Fibroblast of skin of right quadriceps (primary cell): ENCODE results near the gene EBNA1BP2.
A peak's percentile ranks its signal among the peaks of the same experiment; 100 is the strongest.
"Not testable (repeated sequence)": the region's sequence is repeated elsewhere in the genome, so short reads cannot be mapped to it uniquely, and the experiment has no call there.

Experiments
- DNase-seq: peaks from one replicate; pipeline ENCODE4 v3.0.0-alpha.2; 2013

EBNA1BP2 gene

DNA sequence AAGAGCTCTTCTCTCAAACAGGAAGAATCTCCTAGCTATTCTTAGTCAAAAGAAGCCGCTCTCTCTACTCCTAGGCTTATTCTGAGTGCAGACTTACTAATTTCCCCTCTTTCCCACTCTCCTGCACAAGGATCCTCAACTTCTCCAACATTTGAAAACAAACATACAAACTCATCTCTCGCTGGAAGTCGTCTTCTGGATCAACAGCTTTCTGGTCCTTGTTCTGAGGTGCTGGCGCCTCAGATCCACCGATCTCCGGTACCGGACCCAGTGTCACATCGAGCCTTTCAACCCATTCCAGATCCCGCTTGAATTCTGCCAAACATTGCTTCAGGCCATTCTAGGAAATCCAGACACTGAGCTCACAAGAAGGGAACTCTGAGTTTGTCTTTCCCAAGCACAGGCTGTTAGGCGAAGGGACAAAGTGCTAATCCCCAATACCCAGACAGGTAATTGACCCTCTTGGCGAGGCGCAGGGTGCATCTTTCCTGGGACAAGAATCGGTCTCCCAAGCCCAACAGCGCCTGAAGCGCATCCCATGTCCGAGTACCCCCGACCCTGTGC lies 696 bp downstream of the EBNA1BP2 start:
- no peak for DNase-seq

DNA sequence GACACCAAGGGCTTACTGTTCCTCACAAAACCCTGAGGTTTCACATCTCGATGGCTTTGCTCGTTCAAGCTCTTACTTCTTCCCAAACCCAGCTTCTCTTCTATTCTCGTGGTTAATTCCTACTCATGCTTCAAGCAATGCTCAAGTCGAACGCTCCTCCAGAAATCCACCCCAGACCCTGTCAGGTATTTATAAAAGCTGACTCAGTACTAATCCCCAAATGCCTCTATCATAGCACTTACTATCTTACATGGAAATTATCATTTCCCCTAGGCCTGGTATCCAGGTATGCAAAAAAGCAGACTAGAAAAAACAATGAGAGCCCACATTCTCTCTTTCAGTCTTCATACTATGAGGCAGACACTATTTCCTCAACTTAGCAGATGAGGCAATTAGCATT lies 6.3 kb downstream of the EBNA1BP2 start:
- no peak for DNase-seq

DNA sequence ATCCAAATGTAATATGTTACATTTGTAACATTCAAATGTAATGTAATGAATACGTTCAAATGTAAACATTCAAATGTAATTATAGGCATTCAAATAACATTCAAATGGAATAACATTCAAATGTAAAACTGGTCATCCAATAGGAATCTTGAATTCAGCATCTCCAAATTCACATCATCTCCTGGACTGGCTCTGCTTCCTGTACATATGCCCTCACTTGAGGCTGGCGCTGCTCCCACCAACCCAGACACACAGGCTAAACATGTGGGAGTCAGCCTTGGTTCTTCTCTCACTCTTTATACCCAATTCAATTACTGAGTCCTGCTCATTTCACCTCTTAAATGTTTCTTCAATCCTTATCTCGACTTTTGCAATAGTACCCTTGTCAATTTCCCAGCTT lies 6.9 kb downstream of the EBNA1BP2 start:
- no peak for DNase-seq

DNA sequence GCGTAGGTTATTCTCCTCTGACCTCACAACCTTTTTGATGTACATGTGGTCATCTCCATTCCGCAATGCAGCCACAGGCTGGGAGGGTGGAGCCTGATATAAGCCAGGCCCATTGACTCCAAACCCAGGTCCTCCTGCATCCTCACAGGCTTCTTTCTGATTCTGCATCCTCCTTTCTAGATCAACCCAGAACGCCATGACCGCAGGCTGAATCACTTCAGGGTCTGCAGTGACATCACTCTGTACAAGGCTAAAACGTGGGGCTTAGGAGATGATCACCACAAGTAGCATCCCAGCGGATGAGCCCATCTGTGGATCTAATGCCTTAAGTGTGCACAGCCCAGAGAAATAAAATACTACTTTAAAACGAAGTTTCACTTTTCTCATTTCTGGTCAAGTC lies 16.1 kb downstream of the EBNA1BP2 start:
- no peak for DNase-seq

DNA sequence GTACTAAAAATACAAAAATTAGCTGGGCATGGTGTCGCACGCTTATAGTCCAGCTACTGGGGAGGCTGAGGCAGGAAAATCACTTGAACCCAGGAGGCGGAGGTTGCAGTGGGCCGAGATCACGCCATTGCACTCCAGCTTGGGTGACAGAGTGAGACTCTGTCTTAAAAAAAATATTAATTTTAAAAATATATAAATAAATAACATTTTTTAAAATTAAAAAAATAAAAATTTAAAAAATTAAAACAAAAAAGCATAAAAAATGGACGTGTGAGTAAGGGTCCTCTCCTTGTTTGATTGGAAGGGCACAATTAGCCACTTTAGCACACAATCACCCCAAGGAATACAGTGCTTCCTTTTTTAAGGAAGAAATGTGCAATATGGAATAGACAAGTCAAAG lies 18.6 kb downstream of the EBNA1BP2 start:
- DNase-seq: no peak

DNA sequence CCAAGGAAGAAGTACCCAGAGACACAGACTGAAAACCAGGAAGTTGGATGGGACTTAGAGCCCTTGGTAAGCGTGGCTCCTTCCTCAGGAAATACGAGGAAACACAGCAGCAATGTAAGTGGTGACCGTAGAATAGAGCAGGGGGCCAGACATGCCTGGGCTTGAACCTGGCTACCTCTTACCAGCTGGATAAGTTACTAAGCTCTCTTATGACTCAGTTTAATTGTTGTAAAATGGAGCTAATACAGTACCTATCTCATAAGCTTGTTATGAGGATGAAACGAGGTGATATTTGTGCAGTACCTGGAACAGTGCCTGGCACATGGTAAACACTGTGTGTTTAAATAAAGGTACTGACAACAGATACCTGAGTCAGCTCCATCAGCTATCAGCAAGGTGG lies 19.2 kb downstream of the EBNA1BP2 start:
- DNase-seq: no peak

DNA sequence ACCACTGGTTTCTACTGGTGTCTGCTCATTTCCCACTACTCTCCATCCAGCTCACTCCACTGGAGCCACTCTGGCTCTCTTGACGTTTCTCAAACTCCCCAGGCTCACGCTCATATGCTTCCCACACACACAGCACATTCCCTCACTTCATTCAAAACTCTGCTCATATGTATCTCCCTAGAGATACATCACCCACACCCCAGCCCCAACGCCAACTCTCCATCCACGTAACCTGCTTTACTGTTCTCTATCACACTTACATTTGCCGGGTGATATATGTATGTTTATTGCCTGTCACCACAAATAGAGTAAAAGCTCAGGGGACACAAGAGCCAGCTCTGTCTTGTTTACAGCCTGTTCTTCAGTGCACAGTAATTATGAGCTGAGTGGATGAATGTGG lies 22.2 kb downstream of the EBNA1BP2 start:
- DNase-seq: no peak

DNA sequence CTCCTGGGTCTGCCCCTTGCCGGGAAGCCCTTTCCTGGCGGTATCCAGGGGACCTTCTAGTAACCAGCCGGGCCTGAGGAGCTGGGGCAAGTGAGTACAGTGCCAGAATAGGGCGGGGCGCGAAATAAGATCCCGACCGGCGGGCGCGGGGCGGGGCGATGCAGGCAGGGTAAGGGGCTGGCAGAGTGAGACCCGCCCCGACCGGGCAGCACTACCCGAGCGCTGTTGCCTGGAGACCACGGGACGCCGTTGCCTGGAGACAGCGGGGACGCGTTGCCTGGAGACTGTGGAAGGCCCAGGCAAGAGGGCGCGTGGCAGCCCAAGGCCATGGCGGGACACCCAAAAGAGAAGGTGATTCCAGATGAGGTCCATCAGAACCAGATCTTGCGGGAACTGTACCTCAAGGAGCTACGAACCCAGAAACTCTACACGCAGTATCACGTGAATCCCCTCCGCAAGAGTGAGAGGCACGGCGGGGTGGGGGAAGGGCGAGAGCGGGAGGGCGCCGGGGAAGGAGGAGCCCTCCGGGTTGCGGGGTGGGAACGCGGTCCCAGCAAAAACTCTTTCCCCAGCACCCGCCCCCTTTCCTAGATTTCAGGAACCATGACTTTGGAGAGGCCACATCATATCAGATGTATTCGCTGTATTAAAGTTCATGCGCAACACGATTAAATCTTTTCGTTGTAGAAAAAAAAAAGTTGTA lies 24.3 kb downstream of the EBNA1BP2 start:
- peak; percentile 51 for DNase-seq

DNA sequence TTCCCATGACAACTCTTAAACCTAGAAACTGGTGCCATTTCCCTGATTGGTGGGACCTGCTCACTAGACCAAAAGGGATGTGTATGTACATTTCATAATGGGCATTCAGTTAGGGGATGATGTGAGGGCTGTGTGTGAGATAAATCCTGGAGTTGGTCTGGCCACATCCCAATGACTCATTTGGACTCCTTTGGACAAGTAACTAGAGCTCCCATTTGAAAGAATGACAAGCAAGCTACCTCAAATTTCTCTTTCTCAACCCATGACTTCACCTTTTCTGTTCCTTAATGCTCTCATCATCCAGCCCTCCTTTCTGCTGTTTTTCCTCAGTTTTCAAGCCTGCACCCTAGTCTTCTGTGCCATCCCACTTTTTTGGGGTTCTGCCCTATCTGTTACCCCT lies 27.9 kb downstream of the EBNA1BP2 start:
- DNase-seq: peak; percentile 53

DNA sequence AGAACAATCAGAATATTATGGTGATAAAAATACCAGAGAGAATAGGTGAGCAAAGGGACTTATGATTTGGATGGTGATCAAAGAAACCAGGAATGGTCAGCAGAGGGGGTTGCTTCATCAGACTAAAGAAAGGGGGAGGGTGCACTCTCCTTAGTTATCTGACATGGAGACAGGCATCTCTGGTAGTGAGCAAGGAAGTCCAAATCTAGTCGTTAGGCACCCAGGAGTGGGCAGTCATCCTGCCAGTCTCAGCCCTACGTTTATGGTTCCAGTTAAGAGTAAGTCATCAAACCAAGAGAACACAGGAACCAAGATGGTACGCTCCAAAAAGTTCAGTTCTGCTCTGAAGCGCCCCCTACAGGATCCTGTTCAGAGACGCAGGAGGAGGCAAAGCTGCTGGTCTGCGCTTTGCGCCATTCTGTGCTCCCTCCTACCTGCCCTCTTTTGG lies 28.6 kb downstream of the EBNA1BP2 start:
- DNase-seq: no peak

DNA sequence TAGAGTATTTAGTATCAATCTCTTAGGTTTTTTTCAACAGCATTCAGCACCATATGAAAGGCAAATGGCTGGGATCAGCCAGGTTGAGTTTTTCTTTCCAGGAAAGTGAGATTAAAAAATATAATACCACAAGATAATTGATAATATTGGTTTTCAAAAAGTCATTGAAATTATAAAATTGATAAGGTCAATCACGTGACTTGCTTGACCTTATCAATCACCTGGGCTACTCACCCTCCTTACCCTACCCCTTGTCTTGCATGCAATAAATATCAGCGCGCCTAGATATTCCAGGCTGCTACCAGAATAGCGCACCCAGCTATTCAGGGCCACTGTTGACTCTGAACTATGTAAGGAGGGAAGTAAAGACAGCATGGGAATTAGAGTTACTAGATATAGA lies 31.5 kb downstream of the EBNA1BP2 start:
- no peak for DNase-seq

DNA sequence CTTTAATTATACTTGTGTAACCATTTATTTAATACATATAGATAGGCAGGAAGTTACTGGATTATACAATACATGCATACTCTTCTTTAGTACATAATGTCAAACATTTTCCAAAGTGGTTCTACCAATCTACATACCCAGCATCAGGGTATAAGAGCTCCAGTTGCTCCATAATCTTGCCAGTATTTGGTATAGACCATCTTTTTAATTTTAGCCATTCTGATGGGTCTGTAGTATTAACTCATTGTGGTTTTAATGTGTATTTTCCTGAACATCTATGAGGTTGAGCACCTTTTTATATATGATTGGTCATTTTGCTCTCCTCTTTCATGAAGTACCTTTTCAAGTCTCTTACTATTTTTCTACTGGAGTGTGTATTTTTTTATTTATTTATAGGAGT lies 32.1 kb downstream of the EBNA1BP2 start:
- DNase-seq: no peak

DNA sequence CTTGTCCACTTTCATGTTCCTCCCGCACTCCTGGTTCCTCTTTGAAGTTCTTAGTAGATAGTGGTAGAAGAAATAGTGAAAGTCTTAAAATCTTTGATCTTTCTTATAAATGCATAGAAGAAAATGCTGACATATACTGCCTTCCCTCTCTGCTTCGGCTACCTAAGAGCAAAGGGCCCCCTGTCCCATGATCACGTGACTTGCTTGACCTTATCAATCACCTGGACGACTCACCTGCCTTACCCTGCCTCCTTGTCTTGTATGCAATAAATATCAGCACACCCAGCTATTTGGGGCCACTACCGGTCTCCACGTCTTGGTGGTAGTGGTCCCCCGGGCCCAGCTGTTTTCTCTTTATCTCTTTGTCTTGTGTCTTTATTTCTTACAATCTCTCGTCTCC lies 32.8 kb downstream of the EBNA1BP2 start:
- not testable (repeated sequence) for DNase-seq

DNA sequence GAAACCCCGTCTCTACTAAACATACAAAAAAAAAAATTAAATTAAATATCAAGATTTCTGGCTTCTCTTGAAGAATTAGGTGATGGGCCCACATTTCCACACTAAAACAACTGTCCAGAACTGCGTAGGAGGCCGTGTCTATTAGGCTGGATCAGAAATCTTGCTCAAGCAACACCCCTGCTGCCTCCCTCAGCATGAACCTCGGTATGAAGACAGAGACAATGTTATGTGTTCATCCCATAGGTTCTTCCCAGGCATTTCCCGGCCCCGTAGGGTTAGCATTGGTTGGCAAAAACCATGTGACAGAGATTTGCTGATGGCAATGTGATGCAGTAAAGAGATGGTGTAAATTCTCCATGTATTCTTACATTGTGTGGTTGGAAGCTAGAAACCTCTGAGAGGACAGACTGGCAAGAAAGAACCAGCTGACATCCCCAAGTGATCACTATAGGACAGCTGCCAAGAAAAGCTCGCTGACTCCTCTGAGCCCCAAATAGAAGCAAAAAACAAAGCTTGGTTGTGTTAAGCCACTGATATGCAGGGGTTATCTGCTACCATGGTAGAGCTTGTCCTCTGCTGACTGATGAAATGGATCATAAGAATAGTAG lies 34.5 kb downstream of the EBNA1BP2 start:
- DNase-seq: no peak

DNA sequence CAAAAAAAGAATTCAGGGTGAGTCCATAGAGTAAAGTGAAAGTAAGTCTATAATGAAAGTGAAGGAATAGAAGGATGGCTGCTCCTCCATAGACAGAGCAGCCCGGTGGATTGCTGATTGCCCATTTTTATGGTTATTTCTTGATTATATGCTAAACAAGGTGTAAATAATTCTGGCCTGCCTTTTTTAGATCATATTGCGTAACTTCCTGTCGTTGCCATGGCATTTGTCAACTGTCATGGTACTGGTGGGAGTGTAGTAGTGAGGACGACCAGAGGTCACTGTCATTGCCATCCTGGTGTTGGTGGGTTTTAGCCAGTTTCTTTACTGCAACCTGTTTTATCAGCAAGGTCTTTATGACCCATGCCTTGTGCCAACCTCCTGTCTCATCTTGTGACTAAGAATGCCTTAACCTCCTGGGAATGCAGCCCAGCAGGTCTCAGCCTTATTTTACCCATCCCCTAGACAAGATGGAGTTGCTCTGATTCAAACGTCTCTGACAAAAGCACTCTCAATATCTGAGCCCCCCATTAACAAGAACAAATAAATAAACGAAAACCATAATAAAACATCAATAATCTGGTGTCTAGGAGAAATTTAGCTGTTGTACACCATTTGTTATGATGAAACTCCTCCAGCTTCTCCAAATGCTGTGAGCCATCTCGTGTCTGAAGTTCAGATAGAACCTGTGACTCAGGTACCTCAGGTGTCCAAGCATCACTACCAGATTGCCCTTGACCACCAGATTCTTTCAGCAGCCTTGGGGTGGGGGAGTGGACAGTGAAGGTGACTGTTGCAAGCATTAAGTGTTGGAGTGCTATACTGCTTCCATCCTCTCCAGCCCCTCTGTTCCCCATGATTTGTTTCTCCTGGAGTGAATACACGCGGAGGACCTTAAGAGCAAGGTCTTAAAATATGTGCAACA lies 36.0 kb downstream of the EBNA1BP2 start:
- DNase-seq: no peak

DNA sequence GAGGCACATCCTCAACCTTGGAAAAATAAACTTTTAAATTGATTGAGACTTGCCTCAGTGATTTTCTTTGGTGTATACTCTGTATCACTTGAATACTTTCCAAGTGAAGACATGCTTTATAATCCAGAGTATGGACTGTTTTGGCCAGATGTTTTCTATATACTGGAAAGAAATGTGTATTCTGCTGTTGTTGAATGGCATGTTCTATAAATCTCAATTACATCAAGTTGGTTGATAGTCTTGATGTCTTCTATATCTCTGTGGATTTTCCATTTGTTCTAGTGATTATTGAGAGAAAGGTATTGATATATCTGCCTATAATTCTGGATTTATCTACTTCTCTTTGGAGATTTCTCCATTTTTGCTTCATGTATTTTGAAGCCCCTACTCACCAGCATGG lies 37.5 kb downstream of the EBNA1BP2 start:
- DNase-seq: no peak

DNA sequence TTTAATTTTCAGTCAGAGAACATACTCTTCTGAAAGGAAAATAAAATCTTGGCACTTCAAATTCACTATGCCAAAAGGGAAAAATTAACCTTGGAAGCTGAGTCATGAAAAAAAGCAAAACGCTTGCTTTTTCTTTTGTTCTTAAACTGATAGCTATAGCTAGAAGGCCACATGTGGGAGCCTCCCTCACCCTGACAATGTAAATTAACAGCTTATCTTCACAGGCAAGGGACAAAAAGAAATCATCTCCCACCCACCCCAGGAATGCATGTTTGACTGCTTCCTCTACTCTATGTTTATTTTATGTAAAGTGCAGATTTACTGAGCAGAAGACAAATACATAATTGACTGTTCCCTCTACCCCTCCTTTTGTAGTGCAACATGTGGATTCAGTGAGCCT lies 38.0 kb downstream of the EBNA1BP2 start:
- DNase-seq: no peak

DNA sequence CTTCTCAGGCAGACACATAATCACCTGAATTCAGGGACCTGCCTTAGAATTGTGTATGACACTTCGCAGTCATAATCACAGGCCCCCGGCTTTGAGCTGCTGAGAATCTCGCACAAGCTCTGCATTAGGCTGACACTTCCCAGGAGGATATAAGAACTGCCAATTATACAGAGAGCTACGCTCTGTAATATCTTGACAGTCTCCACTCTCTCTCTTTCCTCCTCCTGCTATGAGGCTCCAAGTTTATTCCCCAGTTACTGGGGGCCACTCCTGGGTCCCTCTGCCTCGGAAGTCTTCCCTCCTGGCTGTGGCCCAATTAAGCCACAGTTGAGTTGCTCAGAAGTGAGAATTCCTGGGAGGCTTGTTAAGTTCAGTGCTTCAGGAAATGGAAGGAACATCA lies 42.7 kb downstream of the EBNA1BP2 start:
- no peak for DNase-seq

DNA sequence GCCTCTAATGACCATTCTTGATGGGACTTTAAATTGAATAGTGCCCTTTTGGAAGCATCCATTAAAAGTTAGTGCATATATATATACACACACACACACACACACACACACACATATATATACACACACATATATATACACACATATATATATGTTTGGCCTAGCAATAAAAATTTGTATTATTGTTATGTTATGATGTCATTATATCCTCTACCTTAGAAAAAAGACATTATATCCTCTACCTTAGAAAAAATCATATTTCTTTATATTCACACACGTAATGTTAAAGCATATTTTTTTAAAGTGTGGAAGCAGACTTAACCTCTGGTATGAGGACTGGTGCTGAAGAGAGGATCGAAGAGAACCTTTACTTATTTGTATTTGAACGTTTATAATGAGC lies 43.3 kb downstream of the EBNA1BP2 start:
- DNase-seq: no peak

DNA sequence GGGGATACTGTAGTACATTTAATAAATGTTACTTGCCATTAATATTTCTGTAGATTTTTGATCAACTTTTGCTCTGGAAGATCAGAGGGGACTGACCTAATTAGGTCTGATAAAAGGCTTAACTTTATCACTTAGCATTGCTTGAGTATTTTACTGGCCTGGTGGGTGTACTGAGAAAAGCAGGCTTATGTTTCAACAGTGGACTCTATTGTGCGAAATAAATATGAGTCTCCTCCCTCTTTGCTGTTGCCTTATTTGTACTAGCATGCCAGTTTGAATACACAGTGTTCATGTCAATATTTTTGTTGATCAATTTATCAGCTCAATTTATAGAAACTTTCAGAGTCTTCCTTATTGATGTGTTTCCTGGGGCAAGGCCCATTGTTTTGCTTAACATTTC lies 49.1 kb downstream of the EBNA1BP2 start:
- DNase-seq: no peak

DNA sequence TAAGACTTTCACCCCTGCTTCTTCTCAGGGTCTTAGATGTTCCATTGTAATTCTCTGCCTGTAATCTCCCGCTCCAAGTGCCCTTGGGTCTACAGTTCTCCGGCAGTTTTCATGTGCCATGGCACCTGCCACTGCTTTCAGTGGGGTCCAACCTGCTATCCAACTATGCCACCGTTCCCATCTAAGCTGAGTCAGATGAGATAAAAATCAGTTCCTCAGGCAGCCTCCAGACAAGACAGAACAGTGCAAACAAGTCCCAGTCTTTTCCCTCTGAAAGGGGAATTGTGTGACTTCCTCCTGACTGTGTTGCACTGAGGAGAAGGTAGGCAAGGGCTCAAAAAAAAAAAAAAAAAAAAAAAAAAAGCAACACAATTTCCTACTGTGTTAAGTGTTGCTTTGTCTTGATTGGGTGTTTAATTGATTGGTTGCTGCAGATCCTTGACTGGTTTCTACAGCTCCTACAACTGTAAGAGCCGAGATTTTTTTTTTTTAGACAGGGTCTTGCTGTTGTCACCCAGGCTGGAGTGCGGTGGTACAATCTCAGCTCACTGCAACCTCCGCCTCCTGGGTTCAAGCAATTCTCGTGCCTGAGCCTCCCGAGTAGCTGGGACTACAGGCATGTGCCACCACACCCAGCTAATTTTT lies 50.7 kb downstream of the EBNA1BP2 start:
- no peak for DNase-seq

DNA sequence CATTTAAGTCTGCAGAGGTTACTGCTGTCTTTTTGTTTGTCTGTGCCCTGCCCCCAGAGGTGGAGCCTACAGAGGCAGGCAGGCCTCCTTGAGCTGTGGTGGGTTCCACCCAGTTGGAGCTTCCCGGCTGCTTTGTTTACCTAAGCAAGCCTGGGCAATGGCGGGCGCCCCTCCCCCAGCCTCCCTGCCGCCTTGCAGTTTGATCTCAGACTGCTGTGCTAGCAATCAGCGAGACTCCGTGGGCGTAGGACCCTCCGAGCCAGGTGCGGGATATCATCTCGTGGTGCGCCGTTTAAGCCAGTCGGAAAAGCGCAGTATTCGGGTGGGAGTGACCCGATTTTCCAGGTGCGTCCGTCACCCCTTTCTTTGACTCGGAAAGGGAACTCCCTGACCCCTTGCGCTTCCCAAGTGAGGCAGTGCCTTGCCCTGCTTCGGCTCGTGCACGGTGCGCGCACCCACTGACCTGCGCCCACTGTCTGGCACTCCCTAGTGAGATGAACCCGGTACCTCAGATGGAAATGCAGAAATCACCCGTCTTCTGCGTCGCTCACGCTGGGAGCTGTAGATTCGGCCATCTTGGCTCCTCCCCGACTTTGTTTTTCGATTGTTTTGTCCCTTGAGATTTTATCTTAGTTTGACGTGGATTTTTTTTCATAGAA lies 52.0 kb downstream of the EBNA1BP2 start:
- DNase-seq: not testable (repeated sequence)
